Loucy (cell line): ENCODE data around the gene SSX4B.

Source experiments
- EZH2phosphoT487 ChIP-seq: fragments of 200-600 bp; IDR thresholded peaks from 2 replicates; pipeline ENCODE4 v1.6.1; 2018; ENCODE audit warnings: antibody characterized with exemption, mild to moderate bottlenecking, moderate library complexity, borderline replicate concordance
- TF ChIP-seq, protein P1 (sequence below): fragments of 200-600 bp; sonication (generic); conservative IDR thresholded peaks from 2 replicates; pipeline ENCODE4 v1.5.1; 2014; ENCODE audit warnings: mild to moderate bottlenecking, antibody characterized with exemption, low read length

DNA sequence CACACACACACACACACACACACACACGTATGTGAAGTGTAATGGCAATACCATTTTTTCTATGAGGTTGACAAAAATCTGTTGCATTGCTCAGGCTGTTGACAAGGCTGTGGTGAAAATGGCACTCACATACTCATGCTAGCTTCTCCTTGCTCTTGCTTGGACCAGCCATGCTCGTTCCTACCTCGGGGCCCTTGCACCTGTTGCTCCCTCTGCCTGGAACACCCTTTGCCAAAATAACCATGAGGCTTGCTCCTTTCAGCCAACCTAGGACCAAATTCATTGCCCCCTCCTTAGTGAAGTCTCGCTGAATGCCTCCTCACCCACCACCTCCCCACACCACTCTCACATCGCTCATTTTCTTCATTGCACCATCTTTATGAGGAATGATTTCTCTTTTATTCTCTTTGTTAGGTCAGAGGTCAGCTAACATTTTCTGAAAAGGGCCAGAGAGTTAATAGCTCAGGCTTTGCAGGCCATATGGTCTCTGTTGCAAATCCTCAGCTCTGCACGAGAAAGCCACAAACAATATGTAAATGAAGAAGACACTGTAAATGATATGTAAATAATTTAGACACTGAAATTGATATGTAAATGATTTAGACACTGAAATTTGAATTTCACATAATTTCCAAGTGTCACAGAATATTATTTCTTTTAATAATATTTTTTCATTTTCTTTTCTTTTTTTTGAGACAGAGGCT is 45.0 kb upstream of the SSX4B start:
- TF ChIP-seq, protein P1, sequence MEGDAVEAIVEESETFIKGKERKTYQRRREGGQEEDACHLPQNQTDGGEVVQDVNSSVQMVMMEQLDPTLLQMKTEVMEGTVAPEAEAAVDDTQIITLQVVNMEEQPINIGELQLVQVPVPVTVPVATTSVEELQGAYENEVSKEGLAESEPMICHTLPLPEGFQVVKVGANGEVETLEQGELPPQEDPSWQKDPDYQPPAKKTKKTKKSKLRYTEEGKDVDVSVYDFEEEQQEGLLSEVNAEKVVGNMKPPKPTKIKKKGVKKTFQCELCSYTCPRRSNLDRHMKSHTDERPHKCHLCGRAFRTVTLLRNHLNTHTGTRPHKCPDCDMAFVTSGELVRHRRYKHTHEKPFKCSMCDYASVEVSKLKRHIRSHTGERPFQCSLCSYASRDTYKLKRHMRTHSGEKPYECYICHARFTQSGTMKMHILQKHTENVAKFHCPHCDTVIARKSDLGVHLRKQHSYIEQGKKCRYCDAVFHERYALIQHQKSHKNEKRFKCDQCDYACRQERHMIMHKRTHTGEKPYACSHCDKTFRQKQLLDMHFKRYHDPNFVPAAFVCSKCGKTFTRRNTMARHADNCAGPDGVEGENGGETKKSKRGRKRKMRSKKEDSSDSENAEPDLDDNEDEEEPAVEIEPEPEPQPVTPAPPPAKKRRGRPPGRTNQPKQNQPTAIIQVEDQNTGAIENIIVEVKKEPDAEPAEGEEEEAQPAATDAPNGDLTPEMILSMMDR: no peak
- TF ChIP-seq EZH2phosphoT487: no peak
